ENCODE results near the gene FLRT1.

FLRT1 gene

GRCh38 chr11:64032050-64032449 lies 3.7 kb upstream of the FLRT1 start:
- TF ChIP-seq, protein P1, sequence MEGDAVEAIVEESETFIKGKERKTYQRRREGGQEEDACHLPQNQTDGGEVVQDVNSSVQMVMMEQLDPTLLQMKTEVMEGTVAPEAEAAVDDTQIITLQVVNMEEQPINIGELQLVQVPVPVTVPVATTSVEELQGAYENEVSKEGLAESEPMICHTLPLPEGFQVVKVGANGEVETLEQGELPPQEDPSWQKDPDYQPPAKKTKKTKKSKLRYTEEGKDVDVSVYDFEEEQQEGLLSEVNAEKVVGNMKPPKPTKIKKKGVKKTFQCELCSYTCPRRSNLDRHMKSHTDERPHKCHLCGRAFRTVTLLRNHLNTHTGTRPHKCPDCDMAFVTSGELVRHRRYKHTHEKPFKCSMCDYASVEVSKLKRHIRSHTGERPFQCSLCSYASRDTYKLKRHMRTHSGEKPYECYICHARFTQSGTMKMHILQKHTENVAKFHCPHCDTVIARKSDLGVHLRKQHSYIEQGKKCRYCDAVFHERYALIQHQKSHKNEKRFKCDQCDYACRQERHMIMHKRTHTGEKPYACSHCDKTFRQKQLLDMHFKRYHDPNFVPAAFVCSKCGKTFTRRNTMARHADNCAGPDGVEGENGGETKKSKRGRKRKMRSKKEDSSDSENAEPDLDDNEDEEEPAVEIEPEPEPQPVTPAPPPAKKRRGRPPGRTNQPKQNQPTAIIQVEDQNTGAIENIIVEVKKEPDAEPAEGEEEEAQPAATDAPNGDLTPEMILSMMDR (IDR thresholded peaks at IDR 0.05; ENCODE audit: control insufficient read depth, extremely low read depth, insufficient read depth) = no peak
- no peak for DNase-seq (ENCODE audit: low read depth)
- no peak overlapping the region for H3K4me3 ChIP-seq (ENCODE audit: low read depth, low read length)

- no peak for DNase-seq (ENCODE audit: low read depth)
- TF ChIP-seq, protein P1 (IDR thresholded peaks at IDR 0.05; ENCODE audit: control insufficient read depth, extremely low read depth, insufficient read depth) = no peak
- no peak overlapping the region for H3K4me3 ChIP-seq (ENCODE audit: low read depth, low read length)
Measured at GRCh38 chr11:64034411-64034811, 1.3 kb upstream of the FLRT1 start.

GRCh38 chr11:64035081-64035524 lies 628 bp upstream of the FLRT1 start:
- no peak overlapping the region for H3K4me3 ChIP-seq (ENCODE audit: low read depth, low read length)
- TF ChIP-seq, protein P1 (IDR thresholded peaks at IDR 0.05; ENCODE audit: control insufficient read depth, extremely low read depth, insufficient read depth) = no peak
- DNase-seq (ENCODE audit: low read depth) = no peak

- no peak overlapping the region for H3K4me3 ChIP-seq (ENCODE audit: low read depth, low read length)
- TF ChIP-seq, protein P1 (IDR thresholded peaks at IDR 0.05; ENCODE audit: control insufficient read depth, extremely low read depth, insufficient read depth) = no peak
- DNase-seq (ENCODE audit: low read depth) = no peak
Measured at GRCh38 chr11:64036087-64037026, 626 bp downstream of the FLRT1 start.

DNA sequence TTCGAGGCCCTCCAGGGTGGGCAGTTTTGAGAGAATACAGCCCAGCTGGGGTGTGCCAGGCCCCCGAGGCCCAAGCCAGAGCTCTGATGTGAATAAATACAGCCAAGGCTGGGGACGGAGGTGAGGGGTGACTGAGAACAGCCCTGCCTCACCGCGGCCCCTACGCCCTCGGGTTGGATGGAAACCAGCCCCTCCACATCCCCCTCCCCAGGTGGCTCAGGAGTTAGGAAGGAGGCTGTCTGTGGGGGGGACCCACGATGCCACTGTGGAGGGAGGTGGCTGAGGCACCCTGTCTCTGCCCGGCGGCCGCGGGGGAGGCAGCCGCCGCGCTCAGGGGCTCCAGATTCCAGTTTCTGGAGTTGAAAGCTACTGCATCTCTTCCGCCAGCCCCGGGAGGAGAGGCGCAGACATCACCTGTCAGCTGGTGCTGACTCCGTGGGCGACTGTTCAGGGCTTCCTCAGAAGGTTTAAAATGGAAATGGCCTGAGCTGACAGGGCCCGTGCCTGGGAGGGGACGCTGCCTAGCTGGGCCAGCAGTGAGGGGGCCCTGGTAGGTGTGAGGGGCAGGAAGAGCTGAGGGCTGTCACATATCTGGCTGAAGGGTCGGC lies 1.4 kb downstream of the FLRT1 start:
- no peak for DNase-seq (ENCODE audit: low read depth)

DNA sequence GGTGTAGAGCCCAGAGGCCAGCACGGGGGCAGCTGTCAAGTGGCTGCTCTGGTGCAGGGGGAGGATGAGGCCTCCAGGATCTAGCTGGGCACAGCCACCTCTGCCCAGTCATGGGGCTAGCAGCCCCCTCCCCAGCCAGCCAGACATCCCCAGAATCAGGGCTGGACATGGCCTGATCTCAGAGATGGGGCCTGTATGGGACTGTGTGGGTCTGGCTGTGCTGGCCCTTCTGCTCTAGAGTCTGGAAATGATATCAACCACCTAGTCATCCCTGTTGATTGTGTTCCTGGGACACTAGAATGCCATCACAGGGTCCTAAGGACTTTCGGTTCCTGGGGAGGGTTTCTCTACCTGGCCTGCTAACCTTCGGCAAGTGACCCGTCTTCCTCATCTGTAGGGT lies 2.8 kb downstream of the FLRT1 start:
- no peak for DNase-seq (ENCODE audit: low read depth)
- H3K4me3 ChIP-seq (ENCODE audit: low read depth, low read length) = no peak overlapping the region
- TF ChIP-seq, protein P1 (IDR thresholded peaks at IDR 0.05; ENCODE audit: control insufficient read depth, extremely low read depth, insufficient read depth) = no peak

More for the DNA sequence above, 1.4 kb downstream of the FLRT1 start:
- H3K4me3 ChIP-seq (ENCODE audit: low read depth, low read length) = no peak overlapping the region
- TF ChIP-seq, protein P1 (IDR thresholded peaks at IDR 0.05; ENCODE audit: control insufficient read depth, extremely low read depth, insufficient read depth) = no peak
